Measurements from ENCODE around the gene EMC6. TPM values are rescaled to one million over a fixed set of nuclear protein-coding genes. Genes with fewer than 3 reads are reported as not detected.

EMC6 gene
- 13.9 and 18.3 TPM in 2 replicates for total RNA-seq

DNA sequence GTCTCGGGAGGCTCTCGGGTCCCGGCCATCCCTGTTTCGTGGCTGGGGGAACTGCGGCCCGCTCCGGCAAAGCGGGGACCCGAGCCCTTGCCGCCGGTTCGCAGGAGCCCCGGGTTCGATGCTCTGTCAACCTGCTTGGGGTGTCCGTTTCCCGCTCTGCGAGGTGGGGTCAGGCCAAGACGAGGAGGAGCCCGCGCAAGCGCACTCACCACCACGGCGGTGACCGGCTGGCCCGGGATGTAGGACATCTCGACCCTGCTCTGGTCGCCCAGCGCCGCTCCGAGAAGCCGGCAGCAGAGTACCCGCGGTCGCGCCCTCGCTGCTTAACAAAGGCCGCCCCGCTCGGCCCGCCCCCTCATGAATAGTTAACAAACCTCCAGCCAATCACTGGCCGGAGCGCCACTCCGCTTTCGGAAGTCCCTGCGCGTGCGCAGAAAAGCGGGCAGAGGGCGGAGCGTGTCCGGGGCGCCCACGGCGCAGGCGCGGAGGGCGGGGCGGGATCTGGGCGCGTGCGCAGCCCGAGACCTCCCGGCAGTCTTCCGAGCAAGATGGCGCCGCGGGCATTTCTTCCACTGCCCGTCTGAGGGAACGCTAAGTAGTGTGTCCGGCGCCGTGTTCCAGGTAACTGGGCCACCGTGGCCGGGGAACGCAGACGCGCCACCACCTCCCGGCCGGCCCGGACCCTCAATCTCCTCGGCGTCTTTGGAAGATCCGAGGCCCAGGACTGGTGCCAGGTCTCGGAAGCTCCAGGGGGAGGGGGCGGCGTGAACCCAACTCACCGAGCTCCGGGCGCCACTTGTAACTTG is at the start of gene EMC6, which contains the start of gene TAX1BP3:
Gene EMC6 (plus strand): TSS at position 534 of the 806 bp plus-strand sequence. CDS start 335 bp downstream, outside the sequence.
Gene TAX1BP3 (minus strand): TSS at position 300 of the 806 bp plus-strand sequence. CDS start 52 bp downstream, at position 248.
- peak; percentile 98 to 99 for DNase-seq (ENCODE audit: low read depth in 2 of 2)

DNA sequence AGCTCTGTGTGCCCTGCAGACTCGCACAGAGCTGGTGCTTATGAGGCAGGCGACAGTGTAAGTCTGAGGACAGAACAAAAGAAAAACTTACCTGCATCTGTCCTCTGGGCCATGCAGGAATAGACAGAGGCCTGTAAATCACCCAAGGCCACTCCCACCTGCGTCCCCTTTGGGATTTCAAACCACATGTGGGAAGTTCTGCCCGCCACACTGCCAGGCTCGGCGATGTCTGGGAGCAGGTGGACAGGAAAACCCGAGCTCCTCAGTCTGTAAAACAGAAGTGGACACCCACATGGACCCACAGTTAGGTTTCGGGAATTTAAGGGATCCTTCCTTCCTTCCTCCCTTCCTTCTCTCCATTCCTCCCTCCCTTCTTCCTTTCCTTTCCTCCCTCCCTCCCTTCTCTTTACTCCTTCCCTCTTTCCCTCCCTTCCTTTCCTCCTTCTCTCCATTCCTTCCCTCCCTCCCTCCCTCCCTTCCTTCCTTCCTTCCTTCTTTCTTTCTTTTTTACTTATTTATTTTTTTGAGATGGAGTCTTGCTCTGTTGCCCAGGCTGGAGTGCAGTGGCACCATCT is 47.4 kb upstream of the EMC6 start:
- no peak for DNase-seq (ENCODE audit: low read depth in 2 of 2)

DNA sequence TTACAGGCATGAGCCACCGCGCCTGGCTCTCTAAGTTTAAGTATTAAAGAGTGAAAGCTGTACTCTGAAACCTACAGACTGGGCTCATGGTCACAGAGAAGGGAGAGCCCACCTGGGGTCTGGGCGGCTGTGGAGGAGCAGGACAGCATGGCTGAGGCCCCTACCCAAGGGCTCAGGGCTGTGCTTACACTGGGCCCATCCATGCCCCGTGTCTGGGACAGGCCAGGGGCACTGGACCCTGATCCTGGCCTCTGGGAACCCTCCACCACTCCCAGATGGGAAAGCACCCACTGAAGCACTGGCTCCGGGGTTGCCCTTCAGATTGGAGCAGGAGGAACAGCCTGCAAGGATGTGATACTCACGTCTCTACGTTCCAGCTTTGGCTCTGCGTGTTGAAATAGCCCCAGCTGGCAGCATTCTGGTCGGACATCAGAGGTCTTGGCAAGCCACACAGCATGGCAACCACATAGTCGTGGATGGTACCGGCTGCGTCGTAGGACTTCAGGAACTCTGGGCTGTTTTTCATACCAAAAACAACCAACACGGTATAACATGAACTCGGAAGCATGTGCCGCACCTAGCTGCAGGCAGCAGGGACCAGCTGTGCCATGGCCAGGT is 45.5 kb upstream of the EMC6 start:
- DNase-seq (ENCODE audit: low read depth in 2 of 2): no peak

DNA sequence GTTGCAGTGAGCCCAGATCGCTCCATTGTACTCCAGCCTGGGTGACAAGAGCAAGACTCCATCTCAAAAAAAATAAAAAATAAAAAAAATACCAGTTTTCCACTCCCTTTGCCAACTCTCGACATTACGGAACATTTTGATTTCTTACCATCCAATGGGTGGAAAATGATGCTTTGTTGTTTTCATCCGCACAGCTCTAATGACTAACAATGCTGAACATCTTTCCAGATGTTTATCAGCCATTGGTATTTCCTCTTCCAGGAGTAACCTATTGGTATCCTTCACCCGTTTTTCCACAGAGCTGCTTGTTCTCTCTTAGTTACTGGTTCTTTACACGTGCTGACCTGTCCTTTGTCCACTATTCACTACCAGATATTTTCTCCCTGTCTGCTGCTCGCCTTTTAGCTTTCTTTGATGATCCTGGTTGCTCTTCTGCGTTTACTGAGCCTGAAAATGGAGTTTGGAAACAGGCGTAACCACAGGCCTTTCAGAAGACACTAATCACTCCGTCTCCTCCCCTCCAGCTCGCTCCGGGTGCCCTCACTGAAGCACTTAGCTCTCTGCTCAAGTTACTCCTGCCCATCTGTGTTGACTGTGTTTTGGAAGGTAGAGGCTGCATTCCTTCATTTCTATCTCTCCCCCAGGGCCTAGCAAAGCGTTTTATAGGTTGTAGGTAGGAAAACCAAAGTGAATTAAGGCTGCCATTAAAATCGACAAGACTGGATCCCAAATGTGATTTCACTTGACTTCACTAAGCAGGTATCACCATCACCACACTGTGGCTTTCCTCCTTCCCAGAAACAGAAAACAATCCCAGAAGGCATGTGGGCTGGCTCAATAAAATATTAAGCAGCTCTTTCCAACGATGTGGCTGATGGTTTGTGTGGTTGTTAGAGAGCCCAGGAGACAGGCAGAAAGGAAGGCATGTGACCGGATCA is 41.5 kb upstream of the EMC6 start:
- DNase-seq (ENCODE audit: low read depth in 2 of 2): peak in 1 of 2 donors; percentile 78

DNA sequence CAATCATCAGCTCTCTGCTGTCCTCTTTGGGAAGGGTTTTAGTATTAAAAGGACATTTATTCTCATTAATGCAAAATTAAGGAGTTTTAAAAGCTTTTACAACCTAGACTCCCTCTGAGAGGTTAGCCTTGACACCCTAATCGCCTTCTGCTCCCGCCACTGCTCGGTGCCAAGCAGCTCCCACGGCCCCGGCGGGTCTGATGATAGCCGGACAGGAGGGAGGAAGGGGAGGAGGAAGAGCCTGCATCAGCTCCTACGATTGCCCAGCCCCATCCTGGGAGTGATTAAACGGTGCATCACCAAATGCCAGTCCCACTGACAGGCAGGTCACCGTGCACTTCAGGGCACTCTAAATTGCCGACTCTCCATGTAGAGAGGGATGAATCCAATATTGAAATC is 40.8 kb upstream of the EMC6 start:
- DNase-seq (ENCODE audit: low read depth in 2 of 2): no peak

DNA sequence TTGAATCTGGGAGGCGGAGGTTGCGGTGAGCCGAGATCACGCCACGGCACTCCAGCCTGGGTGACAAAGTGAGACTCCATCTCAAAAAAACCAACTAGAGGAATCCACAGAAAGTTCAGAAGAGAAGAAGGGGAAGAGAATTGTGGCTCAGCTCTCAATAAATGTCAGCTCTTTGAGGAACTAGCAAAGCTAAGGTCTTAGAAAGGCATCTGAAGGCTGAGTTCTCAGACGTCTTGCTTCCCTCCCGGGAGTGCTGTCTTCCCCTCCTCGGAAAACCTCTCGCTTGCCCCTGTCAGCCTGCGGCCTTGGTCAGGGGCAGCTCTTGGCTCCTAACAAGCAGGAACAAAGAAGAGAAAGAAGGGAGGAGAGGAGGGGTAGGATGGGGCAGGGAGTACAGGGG is 37.8 kb upstream of the EMC6 start:
- no peak for DNase-seq (ENCODE audit: low read depth in 2 of 2)

DNA sequence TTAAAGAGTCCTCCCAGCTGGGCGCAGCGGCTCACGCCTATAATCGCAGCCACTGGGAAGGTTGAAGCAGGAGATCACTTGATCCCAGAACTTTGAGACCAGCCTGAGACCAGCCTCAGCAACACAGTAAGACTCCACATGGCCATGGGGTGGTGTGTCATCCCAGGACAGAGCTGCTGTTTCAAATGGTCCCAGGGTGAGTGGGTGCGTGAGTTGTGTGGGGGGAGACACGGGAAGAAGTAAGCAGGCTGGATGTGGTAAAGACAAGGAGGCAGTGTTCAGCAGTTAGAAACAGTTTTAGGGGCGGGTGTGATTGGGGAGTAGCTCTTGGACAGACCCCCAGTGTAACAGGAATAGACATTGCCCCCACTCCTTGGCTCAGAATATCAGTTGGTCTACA is 36.3 kb upstream of the EMC6 start:
- DNase-seq (ENCODE audit: low read depth in 2 of 2): no peak

GRCh38 chr17:3635474-3636153 is 33.0 kb upstream of the EMC6 start:
- DNase-seq (ENCODE audit: low read depth in 2 of 2): no peak

GRCh38 chr17:3636154-3636907 is 32.3 kb upstream of the EMC6 start, which contains the start of the genes CTNS and SHPK:
Gene CTNS, plus strand, starts transcription at chr17:3636760. Its CDS starts 3,447 bp downstream, at chr17:3640207.
Gene SHPK, minus strand, starts transcription at chr17:3636250. Its CDS starts 31 bp downstream, at chr17:3636219.
- peak; percentile 97 for DNase-seq (ENCODE audit: low read depth in 2 of 2)

DNA sequence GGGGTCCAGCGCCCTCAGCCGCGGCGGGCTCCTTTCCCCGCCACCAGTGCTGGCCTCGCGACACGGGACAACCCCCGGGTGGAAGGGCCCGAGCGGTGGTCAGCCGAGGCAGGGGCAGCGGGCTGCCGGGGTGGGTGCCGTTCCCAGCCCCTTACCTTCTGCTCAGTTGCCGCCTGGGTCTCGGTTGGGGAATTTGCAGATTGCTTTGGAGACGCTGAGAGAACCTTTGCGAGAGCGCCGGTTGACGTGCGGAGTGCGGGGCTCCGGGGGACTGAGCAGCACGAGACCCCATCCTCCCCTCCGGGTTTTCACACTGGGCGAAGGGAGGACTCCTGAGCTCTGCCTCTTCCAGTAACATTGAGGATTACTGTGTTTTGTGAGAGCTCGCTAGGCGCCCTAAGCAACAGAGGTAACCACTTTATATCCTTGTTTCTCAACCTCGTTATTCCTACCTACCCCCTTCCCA is 31.7 kb upstream of the EMC6 start:
- DNase-seq (ENCODE audit: low read depth in 2 of 2): no peak

- peak in 1 of 2 donors; percentile 25 for DNase-seq (ENCODE audit: low read depth in 2 of 2)
Measured at GRCh38 chr17:3639981-3640596, 28.5 kb upstream of the EMC6 start.

DNA sequence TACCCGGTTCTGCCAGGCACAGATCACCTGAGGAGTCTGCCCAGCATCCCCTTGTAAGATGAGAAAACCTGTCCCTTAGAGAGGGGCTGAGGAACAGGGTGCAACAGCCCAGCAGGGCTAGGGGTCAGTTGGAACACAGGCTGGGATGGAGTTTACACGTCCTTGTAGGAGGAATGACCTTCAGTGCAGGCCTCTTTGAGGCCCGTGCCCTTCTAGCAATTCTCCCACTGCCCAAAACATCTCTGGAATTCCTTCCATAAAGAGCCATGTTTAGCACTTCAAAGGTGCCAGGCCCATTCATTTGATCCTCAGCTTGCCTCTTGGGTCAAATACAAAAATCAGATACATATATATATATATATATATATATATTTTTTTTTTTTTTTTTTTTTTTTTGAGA is 27.6 kb upstream of the EMC6 start:
- DNase-seq (ENCODE audit: low read depth in 2 of 2): no peak

DNA sequence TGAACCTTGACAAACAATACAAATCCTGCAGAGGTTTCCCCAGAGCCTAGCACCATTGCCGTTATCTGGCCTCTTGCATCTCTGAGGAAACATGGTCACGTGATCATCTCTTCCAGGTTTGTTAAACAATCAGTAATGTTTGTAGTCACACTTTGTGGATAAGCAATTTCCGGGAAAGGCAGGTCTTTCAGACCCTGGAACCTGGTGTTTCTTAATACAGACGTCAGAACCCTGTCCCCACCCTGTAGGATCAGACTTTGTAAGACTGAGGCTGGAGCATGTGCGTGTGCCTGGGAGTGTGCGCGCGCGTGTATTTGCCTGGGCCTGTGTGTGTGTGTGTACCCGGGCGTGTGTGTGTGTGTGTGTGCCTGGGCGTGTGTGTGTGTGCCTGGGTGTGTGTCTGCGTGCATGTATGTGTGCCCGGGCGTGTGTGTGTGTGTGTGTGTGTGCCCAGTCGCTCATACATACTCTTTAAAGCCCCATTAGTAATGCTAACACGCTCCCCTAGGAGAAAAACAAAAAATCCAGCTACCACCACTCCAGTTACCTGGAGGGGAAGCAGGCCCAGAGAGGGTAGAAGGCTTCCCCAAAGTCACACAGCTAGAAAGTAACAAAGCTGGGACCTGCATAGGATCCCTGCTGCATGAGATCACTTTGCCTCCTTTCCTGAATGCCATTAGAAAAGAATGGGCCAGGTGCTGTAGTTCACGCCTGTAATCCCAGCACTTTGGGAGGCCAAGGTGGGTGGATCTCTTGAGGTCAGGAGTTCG is 26.7 kb upstream of the EMC6 start:
- DNase-seq (ENCODE audit: low read depth in 2 of 2): no peak

DNA sequence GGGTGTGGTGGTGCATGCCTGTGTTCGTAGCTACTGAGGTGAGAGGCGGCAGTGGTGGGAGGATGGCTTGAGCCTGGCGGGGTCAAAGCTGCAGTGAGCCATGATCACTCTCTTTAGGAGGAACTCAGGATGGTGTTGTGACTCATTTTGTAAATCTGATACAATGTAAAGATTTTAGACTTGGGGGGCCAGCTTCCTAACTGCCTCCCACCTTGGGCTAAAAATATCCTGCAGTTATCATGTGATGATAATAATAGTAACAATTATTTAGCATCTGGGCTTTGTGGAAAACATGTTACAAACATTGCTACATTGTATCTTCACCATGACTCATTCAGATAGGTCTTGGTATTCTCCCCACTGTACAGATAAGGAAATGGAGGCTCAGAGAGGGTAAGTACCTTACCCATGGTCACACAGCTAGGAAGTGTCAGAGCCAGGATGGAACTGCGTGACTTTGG is 24.7 kb upstream of the EMC6 start:
- DNase-seq (ENCODE audit: low read depth in 2 of 2): no peak

DNA sequence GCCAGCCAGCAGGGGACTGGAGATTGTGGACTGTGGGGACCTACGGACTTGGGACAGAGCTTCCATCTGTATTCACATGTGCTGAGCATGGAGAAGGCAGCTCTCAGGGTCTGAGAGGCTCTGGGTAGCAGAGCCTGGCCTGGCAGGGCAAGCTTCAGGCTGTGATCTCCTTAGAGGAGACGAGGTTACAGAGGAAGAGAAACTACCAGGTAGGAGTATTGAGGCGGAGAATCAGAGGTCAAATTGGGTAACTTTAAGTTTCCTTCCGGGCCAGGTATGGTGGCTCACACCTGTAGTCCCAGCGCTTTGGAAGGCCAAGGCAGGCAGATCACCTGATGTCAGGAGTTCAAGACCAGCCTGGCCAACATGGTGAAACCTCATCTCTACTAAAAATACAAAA is 23.3 kb upstream of the EMC6 start:
- no peak for DNase-seq (ENCODE audit: low read depth in 2 of 2)

DNA sequence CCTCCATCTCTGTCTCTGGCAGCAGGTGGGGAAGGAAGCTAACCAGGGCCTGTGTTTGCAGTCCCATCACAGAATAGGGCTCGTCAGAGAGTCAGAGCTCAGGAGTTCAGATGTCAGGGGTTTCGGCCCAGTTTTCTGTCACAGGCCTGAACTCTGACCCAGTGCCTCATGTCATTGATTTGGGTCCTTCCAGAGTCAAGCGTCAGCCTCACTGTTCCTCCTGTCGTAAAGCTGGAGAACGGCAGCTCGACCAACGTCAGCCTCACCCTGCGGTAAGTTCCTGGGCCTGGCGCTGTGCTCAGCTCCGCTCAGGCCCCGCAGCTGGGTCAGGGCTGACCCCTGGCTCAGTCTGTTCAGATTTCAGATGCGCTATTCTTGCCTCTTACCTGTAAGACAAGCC is 21.4 kb upstream of the EMC6 start:
- DNase-seq (ENCODE audit: low read depth in 2 of 2): peak in 1 of 2 donors; percentile 42

DNA sequence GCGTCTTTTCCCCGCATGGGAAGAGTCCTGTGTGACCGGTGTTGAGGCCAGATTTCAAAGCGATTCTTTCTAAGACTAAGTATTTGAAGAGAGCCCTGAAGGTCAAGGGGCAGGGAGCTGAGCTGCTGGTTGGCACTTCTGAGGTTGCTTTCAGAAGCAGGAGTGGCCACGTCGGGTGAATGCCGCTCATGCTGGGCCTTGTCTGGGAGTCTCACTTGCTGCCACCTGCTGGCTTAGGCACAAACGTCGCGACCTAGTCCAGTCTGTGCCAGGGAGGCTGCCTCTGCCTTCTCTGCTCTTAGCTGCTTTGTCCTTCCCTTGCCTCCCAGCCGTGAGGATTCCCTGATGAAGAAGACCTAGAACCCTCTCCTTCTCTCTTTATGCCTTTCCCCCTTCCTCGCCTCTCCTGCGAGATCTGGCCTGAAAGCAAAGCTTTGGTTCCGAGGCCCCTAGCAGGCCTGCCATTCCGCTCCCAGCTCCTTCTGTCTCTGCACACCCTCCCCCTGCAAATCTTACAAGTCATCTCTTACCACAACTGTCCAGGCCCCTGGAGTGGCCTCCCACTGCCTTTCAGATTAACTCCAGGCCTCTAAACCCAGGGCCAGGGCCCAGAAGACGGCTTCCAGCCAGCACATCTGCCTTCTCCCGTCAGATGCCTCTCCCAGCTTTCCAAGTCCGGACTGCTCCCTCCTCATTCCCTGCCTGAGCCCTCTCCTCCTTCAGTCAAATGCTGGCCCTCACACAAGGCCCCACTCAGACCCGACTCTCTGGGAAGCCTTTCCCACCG is 20.6 kb upstream of the EMC6 start:
- peak; percentile 76 to 82 for DNase-seq (ENCODE audit: low read depth in 2 of 2)

DNA sequence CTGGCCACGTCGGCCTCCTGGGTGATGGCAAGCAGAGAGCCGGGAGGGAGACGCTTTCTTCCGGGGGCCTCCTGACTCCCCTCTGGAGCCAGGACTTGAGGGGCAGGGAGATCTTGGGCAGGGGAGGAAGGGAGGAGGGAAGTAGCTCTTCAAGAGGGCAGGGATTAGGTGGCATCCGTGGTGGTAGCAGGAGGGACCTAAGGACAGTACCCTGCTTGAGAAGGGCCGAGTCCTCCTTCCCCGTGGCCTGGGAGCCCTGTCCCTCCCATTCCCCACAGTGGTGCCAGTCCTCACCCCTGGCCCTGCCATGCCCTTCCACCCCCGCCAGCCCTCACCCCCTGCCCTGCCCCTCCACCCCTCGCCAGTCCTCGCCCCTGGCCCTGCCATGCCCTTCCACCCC is 12.8 kb upstream of the EMC6 start:
- no peak for DNase-seq (ENCODE audit: low read depth in 2 of 2)

All from lung microvascular endothelial cell (primary cell).